GM12801 (cell line): ENCODE results near the gene SLC49A3.

ENCODE experiments used
- CTCF ChIP-seq: IDR thresholded peaks from one replicate; pipeline ENCODE4 v1.5.1; 2011; ENCODE audit warnings: control low read depth; ENCODE audit not compliant: insufficient read length; ENCODE audit errors: extremely low read depth

SLC49A3 gene

GRCh38 chr4:717601-718320, 28.8 kb upstream of the SLC49A3 start:
- TF ChIP-seq CTCF, result no peak

- no peak for TF ChIP-seq CTCF
These were observed 25.1 kb upstream of the SLC49A3 start for GRCh38 chr4:714087-714486.

GRCh38 chr4:712916-713632, 24.1 kb upstream of the SLC49A3 start:
- no peak for TF ChIP-seq CTCF

- TF ChIP-seq CTCF, result no peak
These were observed 23.1 kb upstream of the SLC49A3 start for GRCh38 chr4:712093-712492.

GRCh38 chr4:710916-711315, 22.0 kb upstream of the SLC49A3 start:
- no peak for TF ChIP-seq CTCF

- TF ChIP-seq CTCF, result no peak
These were observed 21.2 kb upstream of the SLC49A3 start for GRCh38 chr4:710116-710515.

GRCh38 chr4:709348-709747, 20.4 kb upstream of the SLC49A3 start:
- TF ChIP-seq CTCF, result no peak
